Measurements from ENCODE around the gene HSPA12A.

HSPA12A gene

GRCh38 chr10:116690356-116691322 is 51.7 kb downstream of the HSPA12A start:
- Histone ChIP-seq H3K4me2 (ENCODE audit: low read length) (no peak overlapping the region), H3K27ac (ENCODE audit: low read depth, low read length) (no peak overlapping the region), H3K4me3 (ENCODE audit: low read length) (no peak overlapping the region), H3K9me2 (replicated peaks; ENCODE audit: control insufficient read depth, low read length) (no peaks in the 10 kb centered on the region), H3K4me1 (ENCODE audit: control insufficient read depth, low read length) (no peaks in the 10 kb centered on the region), H3F3A (ENCODE audit: control insufficient read depth, insufficient read depth) (no peaks in the 10 kb centered on the region), H3K36me3 (ENCODE audit: control insufficient read depth, low read length) (no peaks in the 10 kb centered on the region), H3K9me3 (ENCODE audit: control insufficient read depth, insufficient read depth, low read length) (no peaks in the 10 kb centered on the region), H3K79me2 (ENCODE audit: control insufficient read depth, low read length) (no peaks in the 10 kb centered on the region), H3K27me3 (ENCODE audit: control insufficient read depth, low read length) (no peaks in the 10 kb centered on the region), H4K20me1 (ENCODE audit: control insufficient read depth, insufficient read depth, low read depth, low read length) (no peaks in the 10 kb centered on the region)
- no peak for TF ChIP-seq EZH2phosphoT487 (IDR thresholded peaks at IDR 0.05; ENCODE audit: borderline replicate concordance, low read length)
- no peak for TF ChIP-seq CTCF (IDR thresholded peaks at IDR 0.05; ENCODE audit: low read depth, low read length, poor library complexity, severe bottlenecking)

GRCh38 chr10:116689744-116690143 is 52.6 kb downstream of the HSPA12A start:
- no peaks in the 10 kb centered on the region for H3K9me3 ChIP-seq (ENCODE audit: control insufficient read depth, insufficient read depth, low read length)
- H3K36me3 ChIP-seq (ENCODE audit: control insufficient read depth, low read length), result no peaks in the 10 kb centered on the region
- H3K79me2 ChIP-seq (ENCODE audit: control insufficient read depth, low read length), result no peaks in the 10 kb centered on the region
- H3K27ac ChIP-seq (ENCODE audit: low read depth, low read length), result no peak overlapping the region
- no peak overlapping the region for H3K4me2 ChIP-seq (ENCODE audit: low read length)
- no peaks in the 10 kb centered on the region for H4K20me1 ChIP-seq (ENCODE audit: control insufficient read depth, insufficient read depth, low read depth, low read length)
- H3K9me2 ChIP-seq (replicated peaks; ENCODE audit: control insufficient read depth, low read length), result no peaks in the 10 kb centered on the region
- no peak for TF ChIP-seq EZH2phosphoT487 (IDR thresholded peaks at IDR 0.05; ENCODE audit: borderline replicate concordance, low read length)
- no peak for TF ChIP-seq CTCF (IDR thresholded peaks at IDR 0.05; ENCODE audit: low read depth, low read length, poor library complexity, severe bottlenecking)
- no peaks in the 10 kb centered on the region for H3K27me3 ChIP-seq (ENCODE audit: control insufficient read depth, low read length)
- no peak overlapping the region for H3K4me3 ChIP-seq (ENCODE audit: low read length)
- H3K4me1 ChIP-seq (ENCODE audit: control insufficient read depth, low read length), result no peaks in the 10 kb centered on the region
- no peaks in the 10 kb centered on the region for H3F3A ChIP-seq (ENCODE audit: control insufficient read depth, insufficient read depth)

- H3K36me3 ChIP-seq (ENCODE audit: control insufficient read depth, low read length), result no peaks in the 10 kb centered on the region
- H3K9me3 ChIP-seq (ENCODE audit: control insufficient read depth, insufficient read depth, low read length), result no peaks in the 10 kb centered on the region
- no peaks in the 10 kb centered on the region for H3F3A ChIP-seq (ENCODE audit: control insufficient read depth, insufficient read depth)
- H4K20me1 ChIP-seq (ENCODE audit: control insufficient read depth, insufficient read depth, low read depth, low read length), result no peaks in the 10 kb centered on the region
- no peaks in the 10 kb centered on the region for H3K27me3 ChIP-seq (ENCODE audit: control insufficient read depth, low read length)
- no peak overlapping the region for H3K4me2 ChIP-seq (ENCODE audit: low read length)
- H3K27ac ChIP-seq (ENCODE audit: low read depth, low read length), result no peak overlapping the region
- no peak overlapping the region for H3K4me3 ChIP-seq (ENCODE audit: low read length)
- TF ChIP-seq EZH2phosphoT487 (IDR thresholded peaks at IDR 0.05; ENCODE audit: borderline replicate concordance, low read length), result no peak
- TF ChIP-seq CTCF (IDR thresholded peaks at IDR 0.05; ENCODE audit: low read depth, low read length, poor library complexity, severe bottlenecking), result no peak
- no peaks in the 10 kb centered on the region for H3K79me2 ChIP-seq (ENCODE audit: control insufficient read depth, low read length)
- H3K9me2 ChIP-seq (replicated peaks; ENCODE audit: control insufficient read depth, low read length), result no peaks in the 10 kb centered on the region
- H3K4me1 ChIP-seq (ENCODE audit: control insufficient read depth, low read length), result no peaks in the 10 kb centered on the region
Observed at GRCh38 chr10:116688741-116689495, 53.4 kb downstream of the HSPA12A start.

All from DOHH2 (cell line).